Islet of Langerhans (tissue), 1 donor: ENCODE results near the gene DNAH17.

Experiments
- FAIRE-seq: peaks from one replicate; lab custom pipeline; 2011; peaks lifted over from hg19 to GRCh38; lab: Jason Lieb, UNC

Gene DNAH17

GRCh38 chr17:78577296-78577695 lies at the start of gene DNAH17:
DNAH17 (minus strand) TSS chr17:78577396; CDS start chr17:78575057, 2,339 bp downstream.
- no peak for FAIRE-seq

DNA sequence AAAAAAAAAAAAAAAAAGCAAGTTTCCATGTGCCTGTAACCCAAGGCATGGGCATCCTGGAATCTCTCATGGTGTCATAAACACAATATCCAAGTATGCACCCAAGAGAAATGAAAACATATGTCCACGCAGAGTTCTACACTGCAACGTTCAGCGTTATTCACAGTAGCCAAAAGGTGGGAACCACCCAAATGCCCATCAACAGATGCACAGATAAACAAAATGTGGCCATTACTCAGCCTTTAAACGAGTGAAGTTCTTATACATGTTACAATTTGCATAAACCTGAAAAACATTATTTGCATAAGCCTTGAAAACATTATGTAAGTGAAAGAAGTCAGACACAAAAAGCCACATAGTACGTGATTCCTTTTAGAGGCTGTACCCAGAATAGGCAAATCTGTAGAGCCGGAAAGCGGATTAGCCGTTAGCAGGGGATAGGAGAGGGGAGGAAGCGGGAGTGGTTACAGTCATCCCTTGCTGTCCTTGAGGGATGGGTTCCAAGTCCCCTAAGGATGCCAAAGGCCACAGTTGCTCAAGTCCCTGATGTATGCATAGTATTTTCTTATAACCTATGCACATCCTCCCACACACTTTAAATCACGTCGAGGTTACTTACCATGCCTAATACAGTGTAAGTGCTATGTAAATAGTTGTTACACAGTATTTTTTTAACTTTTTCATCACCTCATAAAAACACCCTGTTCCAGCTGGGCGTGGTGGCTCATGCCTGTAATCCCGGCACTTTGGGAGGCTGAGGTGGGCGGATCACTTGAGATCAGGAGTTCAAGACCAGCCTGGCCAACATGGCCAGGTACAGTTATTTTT lies 47.3 kb upstream of the DNAH17 start:
- no peak for FAIRE-seq

DNA sequence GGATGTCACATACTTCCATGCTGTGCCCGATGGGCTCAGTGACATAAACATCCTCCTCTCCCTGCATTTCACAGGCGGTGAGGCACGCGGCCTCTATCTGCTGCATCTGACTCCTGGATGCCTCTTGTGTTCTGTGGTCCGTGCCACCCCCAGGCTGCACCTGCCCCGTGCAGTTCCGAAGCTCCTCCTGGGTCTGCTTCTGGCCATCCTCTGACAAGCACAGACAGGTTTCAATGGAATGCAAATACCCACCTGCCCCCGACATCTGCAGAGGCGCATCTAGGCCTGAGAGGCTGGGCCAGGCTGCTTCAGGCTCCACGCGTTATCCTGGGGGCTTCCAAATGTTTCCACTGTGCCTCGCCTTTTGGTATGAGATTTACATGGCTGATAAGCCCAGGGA lies 46.3 kb upstream of the DNAH17 start:
- no peak for FAIRE-seq

DNA sequence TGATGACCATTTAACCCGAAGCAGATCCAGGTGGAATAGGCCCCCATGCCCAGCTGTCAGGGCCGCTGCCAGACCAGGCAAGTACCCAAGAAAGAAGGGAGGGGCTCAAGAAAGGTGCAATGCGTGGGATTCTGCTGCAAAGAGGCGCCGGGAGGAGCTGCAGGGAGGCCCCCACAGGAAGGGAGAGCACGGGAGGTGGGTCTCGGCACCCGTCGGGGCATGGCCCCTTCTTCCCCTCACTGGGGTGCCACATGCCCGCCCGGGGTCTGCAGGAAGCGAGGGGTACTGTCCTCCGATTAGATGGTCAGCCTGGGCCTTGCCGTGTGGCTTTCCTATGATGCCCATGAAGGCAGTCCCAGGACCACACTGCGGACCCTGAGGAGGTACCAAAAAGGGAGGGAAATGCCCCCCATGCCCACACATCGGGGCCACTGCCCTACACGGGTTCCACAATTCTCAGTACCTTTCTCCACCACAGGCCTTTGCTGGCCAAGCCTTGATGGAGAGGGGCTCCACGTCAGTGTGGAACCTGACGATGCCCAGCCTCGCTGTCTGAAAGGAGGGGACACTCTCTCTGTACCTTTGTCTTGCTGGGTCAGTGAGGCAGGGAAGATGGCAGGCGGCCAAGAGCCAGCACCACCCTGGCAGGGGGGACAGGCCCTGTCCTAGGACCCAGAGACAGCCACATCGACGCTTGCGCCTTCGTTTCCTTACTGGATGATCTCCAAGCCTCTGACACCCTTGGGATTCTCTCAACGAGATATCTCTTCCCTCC lies 45.5 kb upstream of the DNAH17 start:
- no peak for FAIRE-seq

- no peak for FAIRE-seq
Observed at GRCh38 chr17:78621720-78622490, 44.7 kb upstream of the DNAH17 start.

DNA sequence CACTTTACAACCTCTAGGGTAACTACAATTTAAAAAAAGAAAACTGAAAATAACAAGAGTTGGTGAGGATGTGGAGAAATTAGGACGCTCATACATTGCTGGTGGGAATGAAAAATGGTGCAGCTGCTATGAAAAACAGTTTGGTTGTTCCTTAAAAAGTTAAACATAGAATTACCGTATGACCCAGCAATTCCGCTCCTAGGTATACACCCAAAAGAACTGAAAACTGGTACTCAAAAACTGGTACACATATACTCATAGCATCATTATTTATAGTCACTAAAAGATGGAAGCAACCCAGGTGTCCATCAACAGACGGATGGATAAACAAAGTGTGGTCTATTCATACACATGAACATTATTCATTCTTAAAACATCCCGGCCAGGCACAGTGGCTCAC lies 42.9 kb upstream of the DNAH17 start:
- FAIRE-seq, result no peak

- FAIRE-seq, result no peak
Observed at GRCh38 chr17:78619334-78619733, 42.1 kb upstream of the DNAH17 start.

DNA sequence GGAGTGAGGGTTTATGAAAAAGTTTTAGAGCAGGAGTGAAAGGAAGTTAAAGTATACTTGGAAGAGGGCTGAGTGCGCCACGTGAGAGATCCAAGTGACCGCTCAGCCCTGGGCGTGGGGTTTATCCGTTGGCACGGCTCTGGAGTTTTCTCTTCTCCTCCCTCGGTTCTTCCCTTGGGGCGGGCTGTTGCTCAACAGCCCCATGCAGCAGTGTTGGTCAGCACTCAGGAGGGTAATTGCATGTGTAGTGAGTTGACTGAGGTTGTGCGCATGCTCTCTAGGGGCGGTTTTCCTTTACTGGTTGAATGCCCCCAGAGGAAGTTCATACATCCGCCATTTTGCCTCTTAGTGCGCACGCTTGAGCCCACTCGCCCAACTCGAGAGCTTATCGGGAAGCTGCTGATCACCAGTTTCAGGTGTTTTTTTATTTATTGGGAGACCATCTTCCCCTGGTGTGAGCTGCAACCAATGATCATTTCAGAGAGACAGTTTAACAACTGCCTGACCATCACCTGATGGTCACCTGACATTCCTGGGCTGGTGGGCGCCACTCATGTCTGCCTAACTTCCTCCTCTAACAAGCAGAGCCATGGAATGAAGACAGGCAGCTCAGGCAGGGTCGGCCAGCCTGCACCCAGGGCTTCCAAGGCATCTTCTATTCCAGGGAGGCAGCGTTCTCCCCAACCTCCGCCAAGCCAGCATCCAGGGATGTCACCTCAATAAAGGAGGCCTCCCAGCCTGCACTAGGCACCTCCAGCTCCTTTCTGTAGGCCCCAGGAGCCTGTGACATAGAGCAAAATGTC lies 41.3 kb upstream of the DNAH17 start:
- no peak for FAIRE-seq

DNA sequence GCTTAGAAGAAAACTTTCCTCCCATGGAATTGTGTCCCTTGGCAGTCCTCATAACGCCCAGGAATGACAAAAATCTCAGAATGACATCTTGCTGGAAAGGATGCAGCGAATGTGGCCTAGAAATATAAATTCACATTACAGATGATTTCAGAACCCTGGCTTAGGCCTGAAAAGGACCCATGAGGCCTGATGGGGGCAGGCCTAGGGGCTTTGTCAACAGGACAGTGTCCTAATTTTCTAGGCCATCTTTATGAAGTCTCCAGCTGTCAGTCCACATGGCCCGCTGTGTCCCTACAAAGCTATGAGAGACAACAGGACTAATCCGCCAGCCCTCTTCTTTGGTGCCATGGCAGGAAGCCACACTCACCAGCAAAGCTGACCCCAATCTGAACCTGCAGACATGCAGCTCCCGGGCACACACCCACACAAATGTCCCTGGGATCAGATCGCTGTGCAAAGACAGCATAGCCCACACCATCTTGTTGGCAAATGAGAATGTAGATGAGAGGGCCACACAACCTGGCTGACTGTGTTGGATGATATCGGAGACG lies 40.4 kb upstream of the DNAH17 start:
- no peak for FAIRE-seq

DNA sequence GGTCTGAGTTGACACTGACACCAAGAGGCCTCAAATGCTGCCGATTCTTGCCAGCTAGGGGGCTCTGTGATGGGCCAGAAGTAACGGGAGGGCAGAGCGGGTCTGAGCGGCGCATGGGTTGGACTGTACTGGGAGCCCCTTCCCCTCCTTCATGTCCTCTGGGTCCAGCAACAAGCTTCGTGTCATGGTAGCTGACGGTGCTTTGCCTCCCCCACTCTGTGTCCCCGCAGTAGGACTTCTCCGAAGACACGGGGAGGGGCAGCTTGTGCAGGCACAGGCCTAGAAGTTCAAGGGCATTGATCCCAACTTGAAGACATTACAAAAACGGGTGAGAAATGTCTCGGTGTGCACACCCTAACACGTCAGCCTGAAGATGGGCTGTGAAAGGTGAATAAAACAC lies 39.8 kb upstream of the DNAH17 start:
- no peak for FAIRE-seq

DNA sequence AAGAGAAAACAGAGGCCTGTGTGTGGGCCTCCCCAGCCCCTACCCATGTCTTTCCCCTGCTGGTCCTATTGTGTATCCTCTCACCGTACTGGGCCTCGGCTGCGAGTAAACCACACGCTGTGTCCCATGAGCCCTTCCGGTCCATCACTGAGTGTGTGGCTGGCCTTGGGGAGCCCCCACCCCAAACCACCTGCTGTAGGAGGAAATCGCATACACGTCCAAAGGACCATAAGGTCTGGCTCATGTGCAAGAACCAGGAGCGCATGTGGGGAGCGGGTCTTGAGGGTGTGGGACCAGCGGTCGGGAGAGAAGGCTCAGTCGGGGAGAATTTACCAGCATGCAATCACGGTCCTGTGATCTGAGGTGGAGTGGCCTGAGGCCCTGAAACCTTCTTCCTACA lies 38.4 kb upstream of the DNAH17 start:
- no peak for FAIRE-seq

DNA sequence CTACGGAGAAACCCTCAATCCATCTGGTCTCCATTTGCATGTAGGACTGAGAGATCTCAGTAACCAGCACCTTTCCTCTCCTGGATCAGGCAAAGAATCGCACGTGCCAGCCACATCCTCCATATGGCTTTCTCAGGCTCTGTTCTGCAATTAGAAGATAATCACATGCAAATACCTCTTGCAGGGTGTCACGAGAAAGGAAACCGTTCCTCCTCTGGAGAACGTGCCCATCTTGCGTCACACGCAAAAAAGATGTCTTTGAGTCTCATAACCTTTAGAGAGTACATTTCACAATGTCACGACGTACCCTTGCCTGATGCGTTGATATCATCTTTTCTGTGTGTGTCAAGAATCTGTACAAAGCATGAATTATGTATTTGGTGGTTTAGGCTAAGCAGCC lies 36.2 kb upstream of the DNAH17 start:
- no peak for FAIRE-seq

DNA sequence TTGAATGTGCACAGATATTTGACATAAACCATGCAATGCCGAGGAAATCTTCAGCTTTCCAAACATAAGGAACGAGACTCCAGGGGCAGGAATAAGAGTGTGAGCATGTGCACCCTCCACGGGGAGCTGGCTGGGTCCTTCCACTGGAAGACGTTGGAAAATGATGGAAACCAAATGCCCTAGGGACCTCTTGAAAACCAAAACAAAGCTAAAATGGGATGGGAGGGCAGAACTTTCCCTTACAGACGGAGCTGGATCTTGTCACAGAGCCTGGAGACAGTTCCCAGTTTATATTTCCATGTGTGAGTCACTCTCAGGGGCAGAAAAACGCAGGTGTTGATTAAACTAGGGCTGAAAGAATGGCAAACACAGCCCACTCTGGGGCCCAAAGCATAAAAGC lies 34.4 kb upstream of the DNAH17 start:
- FAIRE-seq, result no peak

GRCh38 chr17:78610951-78611511 lies 33.8 kb upstream of the DNAH17 start:
- no peak for FAIRE-seq

GRCh38 chr17:78609191-78609641 lies 32.0 kb upstream of the DNAH17 start:
- FAIRE-seq, result no peak

DNA sequence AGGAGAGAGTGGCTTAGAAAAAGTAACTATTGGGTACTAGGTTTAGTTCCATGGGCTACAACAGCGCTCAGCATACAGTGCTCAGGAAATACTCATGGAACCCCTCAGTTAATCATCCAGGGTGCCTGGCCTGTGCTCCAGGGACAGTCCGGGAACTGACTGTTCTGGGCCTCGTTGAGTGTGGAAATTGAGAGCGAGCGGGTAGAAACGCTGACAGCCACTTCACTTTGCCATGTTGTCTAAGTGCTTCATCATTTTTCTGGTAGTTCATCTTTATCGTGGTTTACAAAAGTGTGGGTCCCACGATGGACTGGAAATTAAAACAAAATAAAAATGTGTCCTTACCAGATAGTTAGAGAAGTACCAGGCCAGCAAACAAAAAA lies 31.6 kb upstream of the DNAH17 start:
- no peak for FAIRE-seq

DNA sequence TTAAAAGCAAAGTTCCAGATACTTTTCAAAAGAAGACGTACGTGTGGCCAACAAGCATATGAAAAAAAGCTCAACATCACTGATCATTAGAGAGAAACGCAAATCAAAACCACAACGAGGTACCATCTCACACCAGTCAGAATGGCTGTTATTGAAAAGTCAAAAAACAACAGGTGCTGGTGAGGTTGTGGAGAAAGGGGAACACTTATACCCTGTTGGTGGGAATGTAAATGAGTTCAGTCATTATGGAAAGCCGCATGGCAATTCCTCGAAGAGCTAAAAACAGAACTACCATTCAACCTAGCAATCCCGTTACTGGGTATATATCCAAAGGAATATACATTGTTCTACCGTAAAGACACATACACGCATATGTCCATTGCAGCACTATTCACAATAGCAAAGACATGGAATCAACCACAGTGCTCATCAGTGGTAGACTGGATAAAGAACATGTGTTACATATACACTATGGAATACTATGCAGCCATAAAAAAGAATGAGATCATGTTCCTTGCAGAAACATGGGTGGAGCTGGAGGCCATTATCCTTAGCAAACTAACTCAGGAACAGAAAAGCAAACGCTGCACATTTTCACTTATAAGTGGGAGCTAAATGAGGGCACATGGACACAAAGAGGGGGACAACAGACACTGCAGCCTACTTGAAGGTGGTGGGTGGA lies 31.1 kb upstream of the DNAH17 start:
- no peak for FAIRE-seq

GRCh38 chr17:78607038-78607437 lies 29.8 kb upstream of the DNAH17 start:
- no peak for FAIRE-seq

GRCh38 chr17:78605886-78606285 lies 28.7 kb upstream of the DNAH17 start:
- no peak for FAIRE-seq

DNA sequence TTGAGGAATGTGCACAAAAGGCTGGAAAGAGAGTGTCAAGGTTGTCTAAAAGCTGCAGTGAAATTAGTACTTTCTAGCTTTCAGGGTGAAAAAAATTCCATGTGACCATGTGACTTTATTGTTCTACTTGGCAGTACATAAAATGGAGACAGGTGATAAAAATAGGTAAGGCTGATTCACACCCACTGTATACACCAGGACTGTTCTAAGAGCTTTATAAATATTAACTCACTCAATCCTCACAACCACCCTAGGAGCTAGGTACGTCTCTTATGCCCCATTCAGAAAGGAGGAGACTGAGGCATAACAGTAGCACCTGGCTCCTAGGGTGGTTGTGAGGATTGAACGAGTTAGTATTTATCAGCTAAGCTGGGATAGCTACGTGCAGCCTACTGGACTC lies 28.2 kb upstream of the DNAH17 start:
- no peak for FAIRE-seq

DNA sequence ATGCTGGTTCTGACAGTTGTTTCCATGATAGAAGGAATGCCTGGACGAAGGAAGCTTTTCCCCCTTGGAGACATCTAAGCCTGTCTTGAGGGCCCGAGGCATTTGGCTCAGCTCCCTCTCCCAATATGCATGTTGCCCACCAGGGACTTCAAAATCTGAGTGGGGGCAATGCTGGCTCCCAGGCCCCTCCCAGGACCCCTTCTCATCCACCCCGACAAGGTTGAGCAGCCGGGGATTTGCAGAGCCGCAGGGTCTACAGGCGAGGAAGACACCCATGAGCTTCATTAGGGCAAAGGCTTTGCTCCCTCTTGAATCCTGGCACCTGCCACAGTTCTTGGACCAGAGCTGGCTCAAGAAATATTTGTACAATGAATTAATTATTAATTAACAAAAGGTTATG lies 25.1 kb upstream of the DNAH17 start:
- no peak for FAIRE-seq
